Cerebellar cortex (tissue), 1 donor: Measurements from ENCODE around the gene PCK1.

ENCODE experiments used
- DNase-seq: peaks from one replicate; pipeline ENCODE4 v3.0.0-alpha.2; 2015; ENCODE audit warnings: low spot score

Gene PCK1

DNA sequence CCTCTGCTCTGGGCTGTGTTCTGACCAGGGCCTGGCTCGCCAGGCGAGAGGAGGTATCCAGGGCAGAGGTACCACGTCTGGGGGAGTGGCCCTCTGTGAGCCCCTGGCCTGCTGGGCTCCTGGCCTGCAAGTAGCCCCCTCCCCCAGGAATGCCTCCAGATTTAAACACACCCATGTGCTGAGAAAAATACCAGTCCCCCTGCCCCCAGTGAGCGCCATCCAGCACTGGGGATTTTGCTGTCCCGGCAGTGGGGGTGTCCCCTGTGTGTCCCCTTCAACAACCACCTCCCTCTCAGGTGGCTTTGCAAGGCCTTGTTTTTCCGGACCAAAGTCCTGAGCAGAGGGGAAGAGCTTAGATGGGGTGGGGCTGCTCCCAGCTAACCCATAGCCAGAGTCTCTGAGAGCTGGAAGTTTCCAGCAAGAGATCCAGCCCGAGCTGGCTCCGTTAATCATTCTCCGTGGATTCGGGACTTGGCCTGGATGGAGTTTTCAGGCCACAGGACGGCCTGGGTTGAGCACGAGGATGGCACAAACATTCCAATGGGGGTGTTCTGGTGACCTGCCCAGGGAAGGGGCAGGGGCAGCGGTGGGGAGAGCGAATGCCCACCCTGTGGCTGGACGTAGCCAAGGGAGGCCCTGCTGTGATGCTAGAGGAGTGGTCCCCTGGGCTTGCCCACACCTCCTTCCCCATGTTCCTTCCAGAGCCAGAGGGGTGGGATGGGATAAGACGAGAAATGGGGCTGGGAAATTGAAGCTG, 29.0 kb downstream of the PCK1 start:
- DNase-seq = no peak

DNA sequence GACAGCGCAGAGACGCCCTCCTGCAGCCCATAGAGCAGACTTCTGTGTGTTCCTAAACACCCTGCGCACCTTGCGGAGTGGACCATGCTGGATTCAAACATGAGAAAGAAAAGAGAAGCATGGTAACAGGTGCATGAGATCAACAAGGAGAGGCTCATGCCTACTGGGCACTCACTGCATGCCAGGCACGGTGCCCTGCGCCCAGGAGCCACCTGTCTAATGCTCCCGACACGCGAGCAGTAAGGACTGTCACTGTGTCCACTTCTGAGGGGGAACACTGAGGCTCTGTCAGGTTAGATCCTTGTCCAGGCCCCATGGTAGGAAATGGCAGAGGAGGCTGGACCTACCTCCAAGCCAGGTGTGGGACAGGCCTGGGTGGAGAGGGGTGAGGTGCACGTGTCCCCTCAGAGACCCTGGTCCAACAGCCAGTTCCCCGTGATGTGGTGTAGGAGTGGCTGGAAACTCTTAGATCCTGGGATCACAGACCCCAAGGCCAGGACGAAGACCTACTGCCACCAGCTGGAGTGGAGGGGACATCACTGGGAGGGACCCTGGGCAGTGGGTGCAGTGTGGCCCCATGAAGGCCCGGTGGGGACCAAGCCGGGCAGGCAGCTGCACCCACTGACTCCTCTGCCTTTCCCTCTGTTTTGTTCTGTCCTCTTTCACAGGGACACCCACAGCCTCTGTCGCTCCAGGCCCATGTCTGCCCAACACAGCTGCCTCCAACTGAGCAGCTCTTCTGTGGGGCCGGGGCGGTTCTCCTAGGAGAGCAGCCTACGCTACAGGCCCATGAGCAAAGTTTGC, 29.8 kb downstream of the PCK1 start:
- no peak for DNase-seq

DNA sequence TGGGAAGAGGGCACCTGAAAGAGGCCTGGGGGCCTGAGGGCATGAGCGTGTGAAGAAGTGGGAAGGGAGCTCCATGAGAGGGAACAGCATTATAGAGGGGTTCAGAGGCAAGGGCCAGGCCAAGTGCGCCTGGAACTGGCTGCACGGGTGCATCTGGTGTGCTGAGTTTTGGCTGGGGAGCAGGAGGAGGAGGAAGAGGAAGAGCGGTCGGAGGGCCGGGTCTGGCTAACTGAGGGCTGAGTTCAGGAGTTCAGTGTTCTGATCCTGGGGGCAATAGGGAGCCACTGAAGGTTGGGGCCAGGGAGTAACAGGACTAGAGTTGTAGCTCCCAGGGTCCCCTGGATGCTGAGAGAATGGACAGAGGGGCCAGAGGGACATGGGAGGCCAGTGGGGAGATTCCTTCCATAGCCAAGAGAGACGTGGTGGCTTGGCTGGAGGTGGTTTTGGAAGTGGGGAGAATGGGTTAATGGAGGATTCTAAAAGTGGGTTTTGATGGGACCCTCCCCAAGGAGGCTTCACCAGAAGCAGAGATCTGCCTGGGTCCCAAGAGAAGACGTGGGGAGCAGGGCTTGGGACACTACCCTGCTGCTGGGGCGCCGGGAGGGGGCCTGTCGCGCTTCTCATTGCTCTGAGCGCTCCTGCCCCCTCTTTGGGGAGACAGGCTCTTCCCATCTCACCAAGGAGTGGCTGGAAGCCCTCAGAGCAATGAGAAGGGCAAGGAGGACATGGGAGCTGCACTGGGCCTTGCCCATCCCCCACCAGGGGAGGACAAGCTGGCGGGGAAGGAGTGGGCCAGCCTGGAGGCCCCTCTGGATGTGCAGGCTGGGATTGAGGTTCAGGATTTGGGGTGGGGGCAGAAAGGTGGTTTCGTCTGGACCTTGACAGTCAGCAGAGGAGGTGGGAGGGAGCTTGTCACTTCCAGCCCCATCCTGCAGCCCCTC, 30.6 kb downstream of the PCK1 start:
- no peak for DNase-seq

DNA sequence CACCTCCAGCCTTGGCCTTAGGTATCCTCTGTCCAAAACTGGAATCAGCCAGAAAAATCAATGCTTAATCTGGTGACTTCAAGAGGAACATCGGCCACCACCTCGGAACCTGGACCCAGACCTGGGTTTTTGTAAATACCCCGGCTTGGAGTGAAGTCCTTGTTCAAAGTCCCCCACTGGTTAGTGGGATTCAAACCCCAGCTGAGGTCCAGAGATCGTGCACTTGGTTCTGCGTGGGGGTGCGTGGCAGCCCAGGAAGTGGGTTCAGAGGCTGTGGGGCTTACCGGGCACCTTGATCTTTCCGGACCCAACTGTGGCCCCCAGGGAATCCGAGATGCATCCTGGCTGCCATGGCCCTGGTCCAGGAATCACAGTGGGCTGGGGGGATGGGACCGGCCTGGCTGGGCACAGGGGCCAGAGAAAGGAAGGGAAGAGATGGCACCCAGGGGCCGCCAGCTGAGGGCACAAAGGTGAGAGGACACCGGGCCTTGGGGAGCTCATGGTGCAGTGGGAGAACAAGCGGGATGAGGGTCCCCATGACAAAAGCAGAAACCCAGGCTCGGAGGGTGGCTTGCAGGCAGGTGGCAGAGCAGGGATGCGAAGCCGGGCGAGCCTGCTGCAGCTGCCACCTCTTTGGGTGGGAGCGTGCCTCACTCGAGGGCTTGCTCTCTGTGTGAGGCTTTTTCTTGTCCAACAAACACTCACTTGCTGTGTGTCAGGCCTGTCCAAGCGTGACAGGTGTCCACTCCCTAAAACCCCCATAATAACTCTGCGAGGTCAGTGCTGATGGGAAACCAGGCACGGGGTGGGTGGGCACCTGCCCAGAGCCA, 31.6 kb downstream of the PCK1 start:
- no peak for DNase-seq

DNA sequence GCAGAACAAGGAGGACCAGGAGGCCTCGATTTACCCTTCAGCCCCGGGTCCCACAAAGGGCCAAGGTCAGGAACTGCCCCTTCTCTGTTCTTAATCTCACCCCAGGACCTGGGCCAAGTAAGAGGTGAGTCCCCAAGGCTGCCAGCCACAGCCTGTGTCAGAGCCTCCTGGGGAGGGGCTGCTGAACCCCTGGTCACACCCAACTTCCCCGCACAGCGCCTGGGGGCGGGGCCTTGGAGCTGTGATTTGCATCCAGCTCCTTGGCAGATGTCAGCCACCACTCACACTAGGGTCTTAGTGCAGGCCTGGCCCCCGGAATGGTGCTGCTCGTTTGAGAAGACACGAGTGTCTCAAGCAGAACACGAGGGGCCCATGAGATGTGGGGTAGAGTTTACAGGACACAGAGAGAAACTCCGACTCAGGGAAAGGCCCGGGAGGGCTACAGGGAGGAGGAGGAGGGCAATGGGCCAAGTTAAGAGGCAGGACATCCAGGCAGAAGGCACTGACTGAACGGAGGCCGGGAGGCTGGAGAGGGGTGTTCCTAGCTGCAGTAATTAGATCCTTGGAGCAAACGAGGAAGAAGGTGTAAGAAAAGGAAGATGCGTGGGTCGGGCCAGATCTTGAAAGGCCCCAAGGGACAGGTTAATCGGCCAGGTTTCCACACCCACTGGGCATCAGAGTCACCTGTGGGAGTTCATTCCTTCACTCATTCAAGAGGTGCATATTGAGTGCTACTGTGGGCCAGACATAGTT, 32.4 kb downstream of the PCK1 start:
- no peak for DNase-seq

DNA sequence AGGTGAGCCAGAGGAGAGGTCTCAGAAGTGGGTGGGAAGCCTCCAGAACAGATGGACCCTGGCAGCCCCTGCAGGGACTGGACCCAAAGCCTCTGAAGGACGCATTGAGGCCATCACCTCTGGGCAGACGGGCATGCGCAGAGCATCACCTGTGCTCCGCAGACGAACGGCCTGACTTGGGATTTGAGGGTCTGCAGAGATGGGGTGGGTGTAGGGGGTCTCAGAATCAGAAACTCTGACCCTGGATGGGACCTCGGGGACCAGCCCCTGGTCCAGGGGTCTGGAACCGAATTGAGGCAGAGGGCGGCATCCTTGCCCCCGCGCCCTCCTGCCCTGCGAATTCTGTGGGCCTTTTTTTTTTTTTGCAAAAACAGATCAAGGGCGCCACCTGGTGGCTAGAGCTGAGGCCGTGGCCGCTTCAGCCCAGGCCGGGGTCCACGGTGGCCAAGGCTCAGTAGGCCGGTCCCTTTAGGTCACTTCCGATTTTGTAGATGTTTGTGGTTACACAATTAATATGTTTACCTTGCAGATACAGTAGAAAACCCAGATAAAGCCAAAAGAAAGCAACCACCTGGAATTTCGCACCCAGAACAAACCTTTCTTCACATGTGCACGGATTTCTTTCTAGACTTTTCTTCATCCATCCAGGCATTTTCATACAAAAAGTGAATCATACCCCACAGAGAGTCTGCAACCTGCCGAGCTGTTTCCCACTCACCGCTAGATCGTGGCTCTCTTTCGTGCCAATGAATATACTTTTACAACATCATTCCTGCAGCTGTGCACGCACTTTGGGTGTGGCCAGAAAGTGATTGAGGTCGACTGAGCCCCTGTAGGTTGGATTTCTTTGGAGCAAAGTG, 33.4 kb downstream of the PCK1 start:
- DNase-seq = peak; percentile 28

DNA sequence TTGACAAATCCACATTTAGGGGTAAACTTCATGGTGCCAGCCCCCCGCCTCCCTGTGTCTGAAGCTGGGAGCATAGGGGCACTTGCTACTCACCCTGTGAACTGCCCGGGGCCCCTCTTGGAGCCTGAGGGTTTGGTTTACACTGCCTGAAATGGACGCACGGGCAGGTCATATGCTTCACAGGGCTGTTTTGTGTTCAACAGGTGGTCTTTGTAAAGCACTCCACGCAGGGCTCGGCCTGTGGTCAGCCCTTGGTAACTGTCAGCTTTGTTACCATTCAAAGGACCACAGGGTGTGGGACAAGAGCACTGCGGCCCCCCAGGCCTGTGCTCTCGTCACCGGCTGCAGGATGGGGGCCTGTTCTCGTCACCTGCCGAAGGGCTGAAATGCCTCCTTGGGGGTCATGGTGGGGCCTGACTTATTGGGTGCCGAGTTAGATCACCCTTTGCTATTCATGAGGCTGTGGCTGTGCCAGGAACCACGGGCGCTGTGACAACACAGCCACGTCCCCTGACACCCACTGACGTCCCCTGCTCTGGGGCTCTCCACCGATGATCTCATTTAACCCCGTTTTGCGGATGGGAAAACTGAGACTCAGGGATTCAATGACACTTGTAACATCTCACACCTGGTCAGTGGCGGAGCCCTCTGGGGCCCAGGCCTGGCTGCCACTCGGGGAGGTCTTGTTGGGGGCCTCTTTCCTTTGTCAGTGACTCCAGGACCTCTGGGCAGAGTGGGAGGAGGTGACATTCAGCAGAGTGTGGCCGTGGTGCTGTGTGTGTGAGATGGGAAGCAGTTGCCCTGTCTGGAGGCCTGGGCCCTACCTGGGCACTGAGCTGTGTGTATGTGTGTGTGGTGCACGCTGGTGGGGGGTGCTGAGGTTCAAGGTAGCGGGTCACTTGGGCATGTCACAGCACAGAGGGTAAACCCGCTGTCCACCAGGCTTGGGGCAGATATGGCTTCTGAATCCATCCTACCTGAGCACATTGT, 34.4 kb downstream of the PCK1 start:
- DNase-seq = no peak

DNA sequence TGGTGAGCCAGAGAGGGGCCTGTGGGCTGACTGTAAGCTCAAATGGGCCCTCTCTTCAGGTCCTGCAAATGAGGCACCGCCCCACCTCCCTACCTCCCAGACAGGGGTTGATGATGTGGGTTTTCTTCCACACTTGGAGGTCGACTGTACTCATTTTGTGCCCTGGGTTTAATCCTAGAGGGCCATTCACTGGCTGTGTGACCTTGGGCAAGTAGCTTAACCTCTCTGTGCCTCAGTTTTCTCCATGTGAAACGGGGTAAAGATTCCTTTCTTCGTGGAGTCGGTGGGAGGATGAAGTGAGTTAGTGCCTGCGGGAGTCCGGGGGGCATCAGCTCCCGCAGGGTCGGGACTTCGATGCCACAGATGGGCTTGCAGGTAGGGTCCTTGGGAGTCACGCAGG, 35.4 kb downstream of the PCK1 start:
- no peak for DNase-seq

DNA sequence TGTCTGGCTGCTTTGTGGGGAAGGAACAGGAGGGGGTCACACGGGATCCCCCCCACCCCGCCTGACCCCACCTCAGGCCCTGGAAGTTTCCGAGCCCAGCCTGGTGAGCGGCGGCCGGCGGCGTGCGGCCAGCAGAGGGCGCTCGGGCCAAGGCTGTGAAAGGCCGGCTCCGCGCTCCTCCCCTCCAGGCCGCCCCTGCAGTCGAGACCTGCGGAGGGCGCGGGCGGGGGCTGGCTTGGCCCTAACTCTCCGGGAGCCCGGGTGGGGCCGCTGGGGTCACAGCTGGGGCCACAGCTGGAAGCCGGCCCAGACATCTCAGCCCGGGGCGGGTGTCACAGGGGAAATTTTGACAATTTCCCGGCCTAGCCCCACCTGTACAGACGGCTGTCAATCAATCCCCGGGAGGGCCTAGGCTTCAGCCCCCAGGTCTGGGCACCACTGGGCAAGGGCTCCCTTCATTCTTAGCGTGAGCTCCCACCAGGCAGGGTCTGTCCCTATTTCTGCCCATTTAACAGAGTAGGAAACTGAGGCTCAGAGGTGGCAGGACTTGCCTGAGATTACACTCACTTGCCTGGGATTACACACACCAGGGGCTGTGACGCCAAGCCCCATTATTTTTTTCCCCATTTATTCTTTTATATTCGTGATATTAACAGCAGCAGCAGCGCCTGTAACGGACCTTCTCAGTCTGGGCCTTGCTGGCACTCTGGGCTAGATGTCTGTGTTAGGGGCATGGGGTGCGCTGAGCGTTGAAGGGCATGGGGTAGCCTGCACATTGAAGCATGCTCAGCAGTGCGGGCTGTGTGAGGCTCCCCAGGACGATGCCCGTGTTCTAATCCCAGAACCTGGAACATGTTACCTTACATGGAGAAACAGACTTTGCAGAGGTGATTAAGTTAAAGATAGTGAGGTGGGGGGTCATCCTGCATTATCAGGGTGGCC, 36.4 kb downstream of the PCK1 start:
- peak; percentile 16 for DNase-seq

DNA sequence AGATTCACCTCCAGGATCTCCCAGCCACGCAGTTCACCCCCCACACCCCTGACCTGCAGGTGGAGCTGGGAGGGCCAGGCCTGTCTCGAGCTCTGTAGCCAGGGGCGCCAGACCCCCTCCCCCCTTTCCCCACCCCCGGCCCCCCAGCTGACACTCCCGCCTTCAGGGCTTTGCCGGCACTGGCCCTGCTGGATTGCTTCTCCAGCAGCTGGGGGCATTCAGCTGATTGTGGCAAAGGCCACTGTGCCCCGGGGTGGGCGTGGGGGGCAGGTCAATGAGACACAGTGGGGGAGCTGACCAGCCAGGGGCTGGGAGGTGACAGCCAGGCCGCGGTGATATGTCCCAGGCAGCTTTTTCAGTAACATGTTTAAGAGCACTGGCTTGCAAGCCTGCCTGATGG, 37.1 kb downstream of the PCK1 start:
- DNase-seq = no peak

DNA sequence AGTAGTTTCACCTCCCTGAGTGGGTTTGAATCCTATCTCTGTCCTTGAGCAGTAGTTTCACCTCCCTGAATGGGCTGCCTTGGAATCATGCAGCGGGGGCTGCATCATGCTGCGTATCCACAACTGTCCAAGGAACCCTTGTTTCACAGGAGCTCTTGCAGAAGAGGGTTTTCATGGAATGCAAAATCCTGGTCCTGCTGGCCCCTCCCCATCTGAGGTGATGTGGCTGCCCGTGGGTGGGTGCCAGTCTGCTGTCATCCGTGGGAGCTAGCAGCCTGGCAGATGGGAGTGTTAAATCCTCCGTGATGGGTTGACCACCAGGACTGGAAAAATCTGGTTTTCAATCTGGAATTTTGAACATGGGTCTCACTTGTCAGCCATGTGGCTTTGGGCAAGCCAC, 37.6 kb downstream of the PCK1 start:
- no peak for DNase-seq

DNA sequence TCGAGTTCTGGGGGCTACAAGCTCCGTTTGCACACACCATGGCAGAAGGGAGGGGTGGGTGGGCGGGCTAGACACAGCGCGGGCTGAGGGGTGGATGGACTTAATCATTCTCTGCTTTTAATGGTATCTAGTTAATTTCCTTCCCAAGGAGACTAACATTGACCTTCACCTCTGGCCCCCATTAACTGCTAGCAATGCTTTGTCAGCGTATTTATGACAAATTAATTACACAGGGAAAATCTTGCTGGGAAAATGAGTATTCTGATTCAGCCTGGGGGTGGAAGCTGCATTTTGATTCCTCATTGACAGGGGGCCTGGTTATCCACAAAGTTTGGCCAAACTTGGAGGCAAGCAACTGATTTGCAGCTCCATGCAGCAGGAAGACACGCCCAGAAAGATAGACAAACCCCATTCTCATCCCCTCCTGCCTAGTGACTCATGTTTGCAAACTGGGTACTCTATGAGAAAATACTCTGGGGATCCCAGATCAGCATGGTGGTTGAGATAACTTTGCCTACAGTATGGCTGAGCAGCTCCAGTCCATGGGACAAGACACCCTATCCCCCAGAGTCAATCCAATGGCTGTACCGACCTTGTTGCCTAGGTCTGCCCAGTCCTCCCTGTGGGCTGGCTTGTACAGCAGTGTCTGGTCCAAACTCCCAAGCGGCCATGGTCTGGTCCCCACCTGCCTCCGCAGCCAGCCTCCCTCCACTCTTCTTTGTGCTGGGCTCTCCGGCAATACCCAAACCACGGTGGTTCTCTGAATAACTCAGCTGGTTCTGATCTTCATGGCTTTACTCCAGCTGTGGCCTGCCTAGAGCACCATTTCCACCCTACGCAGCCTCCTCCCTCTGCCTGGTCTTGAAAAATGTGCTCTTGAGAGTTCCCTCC, 39.7 kb downstream of the PCK1 start:
- no peak for DNase-seq

DNA sequence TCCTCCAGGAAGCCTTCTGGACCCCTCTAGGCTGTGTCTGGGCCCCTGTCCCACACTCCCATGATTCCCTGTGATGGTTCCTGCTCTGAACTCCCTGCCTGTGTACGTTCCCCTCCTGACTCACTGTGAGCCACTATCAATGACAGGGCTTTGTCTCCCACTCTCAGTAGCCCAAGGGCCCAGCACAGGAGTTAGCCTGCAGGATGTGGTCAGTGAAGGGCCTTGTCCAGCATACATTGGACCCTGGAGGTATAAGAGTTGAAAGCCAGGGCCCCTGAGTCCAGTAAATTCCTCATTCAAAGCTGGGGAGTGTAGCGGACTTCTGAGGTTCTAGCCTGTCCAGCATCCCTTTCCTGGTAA, 40.3 kb downstream of the PCK1 start:
- DNase-seq = no peak

DNA sequence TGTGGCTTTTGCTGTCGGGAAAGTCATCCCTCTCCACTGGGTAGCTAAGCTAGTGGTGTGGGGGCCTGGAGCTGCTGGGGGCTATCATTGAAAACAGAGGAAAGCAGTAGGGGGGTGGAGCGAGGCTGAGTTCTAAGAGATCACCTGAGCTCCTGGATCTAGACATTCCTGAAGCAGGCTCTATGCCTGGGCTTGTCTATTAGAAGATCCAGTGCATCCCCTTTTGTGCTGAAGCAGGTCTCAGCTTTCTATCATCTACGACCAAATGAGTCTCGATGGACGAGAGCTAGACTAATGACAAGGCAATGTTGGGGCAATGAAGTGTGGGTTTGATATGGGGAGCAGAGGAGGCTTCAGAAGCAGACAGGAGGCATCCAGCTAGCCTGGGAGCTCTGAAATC, 40.8 kb downstream of the PCK1 start:
- no peak for DNase-seq

DNA sequence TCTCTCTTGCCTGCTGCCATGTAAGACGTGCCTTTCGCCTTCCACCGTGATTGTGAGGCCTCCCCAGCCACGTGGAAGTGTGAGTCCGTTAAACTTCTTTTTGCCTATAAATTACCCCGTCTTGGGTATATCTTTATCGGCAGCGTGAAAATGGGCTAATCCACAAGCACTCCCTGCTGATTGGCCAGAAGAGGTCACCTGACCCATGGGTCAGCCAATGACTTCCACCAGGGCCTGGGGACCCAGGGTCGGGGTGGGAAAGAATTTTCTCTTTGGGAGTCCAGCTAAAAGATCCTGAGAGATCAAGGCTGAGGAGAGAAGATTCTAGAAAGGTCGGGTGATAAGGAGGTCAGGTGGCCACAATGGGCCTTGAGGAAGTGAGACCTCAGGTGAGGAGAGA, 42.2 kb downstream of the PCK1 start:
- DNase-seq = no peak

DNA sequence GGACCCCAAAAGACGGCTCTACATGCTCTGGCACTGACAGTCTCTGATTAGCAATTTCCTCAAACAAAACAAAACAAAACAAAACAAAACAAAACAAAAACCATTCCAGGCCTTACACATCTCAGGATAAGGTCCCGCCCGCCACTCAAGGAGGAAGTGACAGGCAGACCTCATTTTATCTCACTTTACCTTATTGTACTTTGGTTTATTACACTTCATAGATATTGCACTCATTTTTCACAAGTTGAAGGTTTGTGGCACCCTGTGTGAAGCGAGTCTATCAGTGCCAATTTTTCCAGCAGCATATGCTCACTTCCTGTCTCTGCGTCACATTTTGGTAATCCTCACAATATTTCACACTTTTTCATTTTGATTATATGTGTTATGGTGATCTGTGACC, 44.1 kb downstream of the PCK1 start:
- no peak for DNase-seq

DNA sequence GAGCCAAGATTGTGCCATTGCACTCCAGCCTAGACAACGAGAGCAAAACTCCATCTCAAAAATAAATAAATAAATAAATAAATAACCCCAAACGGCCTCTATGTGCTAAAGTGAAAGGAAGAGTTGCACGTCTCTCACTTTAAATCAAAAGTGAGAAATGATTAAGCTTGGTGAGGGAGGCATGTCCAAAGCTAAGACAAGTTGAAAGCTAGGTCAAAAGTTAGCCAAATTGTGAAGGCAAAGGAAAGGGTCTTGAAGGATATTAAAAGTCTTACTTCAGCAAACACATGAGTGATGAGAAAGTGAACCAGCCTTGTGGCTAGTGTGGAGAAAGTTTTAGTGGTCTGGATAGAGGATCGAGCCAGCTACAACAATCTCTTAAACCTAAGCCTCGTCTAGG, 45.0 kb downstream of the PCK1 start:
- no peak for DNase-seq
